K562 (cell line): ENCODE results near the gene RABL6. TPM values are rescaled to one million over a fixed set of nuclear protein-coding genes. Genes with fewer than 3 reads are reported as not detected.

Source experiments
- ATAC-seq: fragments of 200-7000 bp; cut with Tn5 transposase; 3 replicates; pipeline ENCODE4 v1.9.1; 2020; ENCODE audit warnings: moderate library complexity
- BruUV-seq: library from RNA; stranded (reverse); fragments of 400-500 nt; replicated peaks from 2 replicates; lab custom pipeline; 2021; lab: Mats Ljungman, UMichigan
- CTCF ChIA-PET: fragments of 300-600 bp; formaldehyde crosslinking; extraction: SDS; loops from one replicate; lab custom pipeline; 2021; ENCODE audit warnings: low intra/inter-chr PET ratio; lab: Yijun Ruan, JAX
- POLR2A ChIA-PET: fragments of 300-600, 350-650 bp; sonication (Branson Sonifier 250); formaldehyde crosslinking; extraction: SDS; loops from one replicate; lab custom pipeline; 2021; ENCODE audit warnings: antibody characterized with exemption, inconsistent platforms; lab: Yijun Ruan, JAX
- DNase-seq, 4 experiments: peaks; one replicate each; pipeline versions ENCODE4 v3.0.0 to v3.0.0-alpha.2; 2011 to 2018; ENCODE audit warnings: low spot score in 3 of 4, mixed read lengths in 3 of 4; ENCODE audit errors: extremely low read depth in 1 of 4
- FAIRE-seq: peaks from 2 replicates; lab custom pipeline; 2011; peaks lifted over from hg19 to GRCh38; lab: Jason Lieb, UNC
- H2AFZ ChIP-seq: 2 replicates; pipeline ENCODE4 v1.6.0; 2011; ENCODE audit warnings: low read depth, low read length, control low read depth, inconsistent platforms
- H3K27ac ChIP-seq: fragments of 200-600 bp; 3 replicates; pipeline ENCODE4 v1.8.0; 2011; ENCODE audit warnings: low read depth, mild to moderate bottlenecking, control low read depth, inconsistent platforms, low read length, moderate library complexity, mixed read lengths; ENCODE audit errors: extremely low read depth
- H3K27me3 ChIP-seq, 2 experiments: fragments of 300-600 bp in 1 of 2; 2 replicates in 1 of 2; 3 replicates in 1 of 2; pipeline versions ENCODE4 v1.6.0 to v1.8.0; 2011; ENCODE audit warnings: inconsistent platforms in 2 of 2, low read length in 2 of 2, mild to moderate bottlenecking in 1 of 2, mixed read lengths in 1 of 2, moderate library complexity in 1 of 2; ENCODE audit not compliant: control insufficient read depth in 2 of 2, insufficient read depth in 2 of 2
- H3K36me3 ChIP-seq: fragments of 300-600 bp; 3 replicates; pipeline ENCODE4 v1.8.0; 2011; ENCODE audit warnings: mild to moderate bottlenecking, low read length, inconsistent platforms; ENCODE audit not compliant: control insufficient read depth, insufficient read depth
- H3K4me1 ChIP-seq, 2 experiments: fragments of 200-600 bp in 1 of 2; replicated peaks in 1 of 2; 2 replicates in 1 of 2; 3 replicates in 1 of 2; pipeline versions ENCODE4 v1.5.1 to v1.8.0; 2011; ENCODE audit warnings: inconsistent platforms in 2 of 2, low read length in 2 of 2, mild to moderate bottlenecking in 1 of 2, mixed read lengths in 1 of 2, moderate library complexity in 1 of 2; ENCODE audit not compliant: control insufficient read depth in 2 of 2, insufficient read depth in 2 of 2
- H3K4me2 ChIP-seq: 2 replicates; pipeline ENCODE4 v1.6.1; 2011; ENCODE audit warnings: low read length, control low read depth, inconsistent platforms, mixed read lengths; ENCODE audit not compliant: insufficient read depth
- H3K4me3 ChIP-seq: fragments of 200-600 bp; sonication (generic), shearing (Covaris generic); 2 replicates; pipeline ENCODE4 v1.5.1; 2016; ENCODE audit warnings: control low read depth, inconsistent platforms
- H3K79me2 ChIP-seq: fragments of 200-600 bp; 3 replicates; pipeline ENCODE4 v1.8.0; 2011; ENCODE audit warnings: low read length, inconsistent platforms; ENCODE audit not compliant: control insufficient read depth, insufficient read depth
- H3K9ac ChIP-seq, 2 experiments: 2 replicates each; pipeline versions ENCODE4 v1.6.0 to v1.6.1; 2011; ENCODE audit warnings: low read depth in 2 of 2, low read length in 2 of 2, control low read depth in 1 of 2, inconsistent platforms in 1 of 2, mild to moderate bottlenecking in 1 of 2, mixed read lengths in 1 of 2; ENCODE audit not compliant: insufficient read depth in 1 of 2
- H3K9me1 ChIP-seq: one replicate; pipeline ENCODE4 v1.6.0; 2011; ENCODE audit warnings: inconsistent platforms, mild to moderate bottlenecking, low read length, moderate library complexity; ENCODE audit not compliant: control insufficient read depth, insufficient read depth
- H3K9me3 ChIP-seq: replicated peaks from 2 replicates; pipeline ENCODE4 v1.5.1; 2011; ENCODE audit warnings: low read depth, low read length, inconsistent platforms; ENCODE audit not compliant: control insufficient read depth, insufficient read depth
- H4K20me1 ChIP-seq: replicated peaks from 2 replicates; pipeline ENCODE4 v1.6.1; 2011; ENCODE audit warnings: low read length, inconsistent platforms, mixed read lengths; ENCODE audit not compliant: control insufficient read depth, insufficient read depth
- ATF2 ChIP-seq: sonication (generic); formaldehyde crosslinking; IDR thresholded peaks from 2 replicates; pipeline ENCODE4 v1.8.1; 2022; ENCODE audit warnings: missing genetic modification reagents
- CHCHD3 ChIP-seq: fragments of 250-450 bp; sonication (Bioruptor Pico); IDR thresholded peaks from 2 replicates; pipeline ENCODE4 v2.1.2; 2022; ENCODE audit warnings: mild to moderate bottlenecking
- COPS2 ChIP-seq: fragments of 450-650 bp; conservative IDR thresholded peaks from 2 replicates; pipeline ENCODE4 v1.6.1; 2016; ENCODE audit warnings: mild to moderate bottlenecking, moderate library complexity
- FIP1L1 ChIP-seq: fragments of 200-400 bp; formaldehyde crosslinking; IDR thresholded peaks from 2 replicates; pipeline ENCODE4 v1.6.1; 2018; ENCODE audit warnings: mild to moderate bottlenecking, low read depth, low read length; ENCODE audit not compliant: poor library complexity, severe bottlenecking
- PATZ1 ChIP-seq: fragments of 250-450 bp; sonication (Bioruptor Pico); IDR thresholded peaks from 2 replicates; pipeline ENCODE4 v1.5.0; 2020; ENCODE audit warnings: mild to moderate bottlenecking, borderline replicate concordance
- POLR2G ChIP-seq: fragments of 200-400 bp; formaldehyde crosslinking; IDR thresholded peaks from 2 replicates; pipeline ENCODE4 v1.6.1; 2017; ENCODE audit warnings: low read depth, mild to moderate bottlenecking, antibody characterized with exemption, low read length, moderate library complexity
- POLR2H ChIP-seq: IDR thresholded peaks from 2 replicates; pipeline ENCODE4 v1.6.1; 2016; ENCODE audit warnings: missing genetic modification characterization, low read depth, mild to moderate bottlenecking, control low read depth, missing compliant biosample characterization, moderate library complexity
- PYGO2 ChIP-seq: fragments of 450-650 bp; IDR thresholded peaks from 2 replicates; pipeline ENCODE4 v1.6.1; 2016; ENCODE audit warnings: mild to moderate bottlenecking, missing genetic modification characterization, moderate library complexity, missing compliant biosample characterization
- RBFOX2 ChIP-seq: fragments of 200-400 bp; formaldehyde crosslinking; IDR thresholded peaks from 2 replicates; pipeline ENCODE4 v1.6.1; 2017; ENCODE audit warnings: low read depth, mild to moderate bottlenecking, low read length, moderate library complexity
- TEAD4 ChIP-seq, 2 experiments: sonication (generic) in 1 of 2; formaldehyde crosslinking in 1 of 2; IDR thresholded peaks; 2 replicates each; pipeline versions ENCODE4 v1.6.1 to v1.8.0; 2012 to 2022; ENCODE audit warnings: borderline replicate concordance in 1 of 2, inconsistent platforms in 1 of 2, low read length in 1 of 2, mild to moderate bottlenecking in 1 of 2, missing genetic modification reagents in 1 of 2
- ZBTB33 ChIP-seq: sonication (generic); formaldehyde crosslinking; IDR thresholded peaks from 2 replicates; pipeline ENCODE4 v1.8.1; 2023; ENCODE audit warnings: mild to moderate bottlenecking, missing genetic modification reagents
- ZNF398 ChIP-seq: fragments of 250-450 bp; sonication (Bioruptor Pico); IDR thresholded peaks from 2 replicates; pipeline ENCODE4 v1.8.0; 2021; ENCODE audit warnings: moderate library complexity, mild to moderate bottlenecking, inconsistent platforms
- WGBS: fragments of 100-300 bp; shearing (Covaris generic); methylation state at CpG from one replicate; pipeline ENCODE4 v1.1.6; 2016; ENCODE audit warnings: low coverage, mixed read lengths; ENCODE audit not compliant: insufficient coverage; ENCODE audit errors: missing lambda C conversion rate; 5-methylcytosine and 5-hydroxymethylcytosine counted together
- in situ Hi-C: fragments of 300-500 bp; cut with MboI; formaldehyde crosslinking; loops from 4 replicates; pipeline ENCODE4 v1.15.0; 2018; ENCODE audit warnings: inconsistent platforms, mixed read lengths
- intact Hi-C: fragments of 100-400 bp; cut with micrococcal nuclease; formaldehyde crosslinking; loops from 2 replicates; pipeline ENCODE4 v1.14.2; 2022
- polyA plus RNA-seq, 8 experiments: library from polyadenylated mRNA; depleted of rRNA in 4 of 8; stranded (reverse) in 5 of 8; unstranded in 3 of 8; fragments of >200 nt; fragmentation: Nextera tagmentation in 2 of 8; fragmentation: Illumina TruSeq in 1 of 8; extraction: Ambion mirVana in 2 of 8; extraction: Trizol in 1 of 8; gene quantifications; 2 replicates each; pipeline versions ENCODE4 v1.2.1 to v1.2.3, GENCODE V29; 2011 to 2014; ENCODE audit warnings: inconsistent platforms in 1 of 8, missing spikeins in 1 of 8
- total RNA-seq, 7 experiments: library from RNA; depleted of rRNA in 6 of 7; stranded (reverse); fragments of >200 nt in 6 of 7; fragmentation: Illumina TruSeq in 2 of 7; extraction: Trizol in 2 of 7; gene quantifications; 2 replicates each; pipeline versions ENCODE4 v1.2.1 to v1.2.3, GENCODE V29; 2011 to 2021; ENCODE audit warnings: low replicate concordance in 1 of 7

RABL6 gene
- total and polyA plus RNA-seq, 9 of the 15 experiments (the other 6 are each of a cell fraction or from before 2014, with no cell fraction given): 5.6 to 181 (median 84.5) TPM

DNA sequence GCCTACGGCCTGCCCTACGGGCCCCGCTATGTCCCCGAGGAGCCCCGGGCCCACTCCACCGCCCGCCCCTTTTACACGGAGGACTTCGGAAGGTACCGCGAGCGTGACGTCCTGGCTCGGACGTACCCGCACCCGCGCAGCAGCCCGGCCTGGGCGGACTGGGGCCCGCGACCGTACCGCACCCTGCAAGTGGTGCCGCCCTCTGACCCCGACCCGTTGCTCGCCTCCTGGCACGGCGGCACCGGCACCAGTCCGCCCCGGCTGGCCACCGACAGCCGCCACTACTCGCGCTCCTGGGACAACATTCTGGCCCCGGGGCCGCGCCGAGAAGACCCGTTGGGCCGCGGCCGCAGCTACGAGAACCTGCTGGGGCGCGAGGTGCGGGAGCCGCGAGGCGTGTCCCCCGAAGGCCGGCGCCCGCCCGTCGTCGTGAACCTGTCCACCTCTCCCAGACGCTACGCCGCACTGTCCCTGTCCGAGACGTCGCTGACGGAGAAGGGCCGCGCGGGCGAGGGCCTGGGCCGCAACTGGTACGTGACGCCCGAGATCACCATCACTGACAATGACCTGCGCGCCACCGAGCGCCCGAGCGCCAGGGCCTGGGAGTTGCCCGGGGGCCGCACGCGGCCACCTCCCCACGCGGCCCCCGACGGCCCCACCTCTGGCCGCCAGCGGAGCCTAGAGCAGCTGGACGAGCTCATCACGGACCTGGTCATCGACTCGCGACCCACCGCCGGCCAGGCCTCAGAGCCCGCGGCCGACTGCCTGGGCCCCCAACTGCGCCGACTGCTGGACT lies 37.9 kb downstream of the RABL6 start:
- ChIA-PET POLR2A (interaction anchor here (0.6 kb wide), 1 partner anchor 18 kb away, joined by 3 read pairs; no protein-coding TSS in a partner anchor), CTCF (no interaction called here)
- BruUV-seq: no TSS peak
- no peak for FAIRE-seq
- no peaks in the 10 kb centered on the region for H3K9me3 ChIP-seq
- no peaks in the 10 kb centered on the region for H3K9me1 ChIP-seq
- no peak overlapping the region for H2AFZ ChIP-seq
- H3K36me3 ChIP-seq: peaks cover 11% of the 10 kb centered on the region; the same call in 1 of the 3 replicates
- 95% methylated on average over 18 of the region's 102 CpGs for WGBS
- H3K9ac ChIP-seq: no peak overlapping the region
- TF ChIP-seq PATZ1 (no peak), ZNF398 (no peak), COPS2 (no peak), FIP1L1 (peak; percentile 23), TEAD4 (IDR thresholded peaks at IDR 0.05; ENCODE audit: low read length) (no peak), TEAD4 (CRISPR knock-in tag; IDR thresholded peaks at IDR 0.05; ENCODE audit: borderline replicate concordance) (no peak), CHCHD3 (CRISPR knock-in tag) (no peak), POLR2G (peak; percentile 73), PYGO2 (no peak), POLR2H (tag) (no peak), ZBTB33 (CRISPR knock-in tag) (peak; percentile 96), ATF2 (CRISPR knock-in tag) (no peak), RBFOX2 (peak; percentile 48; the same call in 1 of the 2 replicates)
- H3K27ac ChIP-seq: no peak overlapping the region
- no peak overlapping the region for H3K4me2 ChIP-seq
- DNase-seq: no peak
- peaks cover 17% of the 10 kb centered on the region for H4K20me1 ChIP-seq
- in situ Hi-C loops (no loop called here), intact Hi-C loops (loop anchor here (5.0 kb wide), 1 partner anchor 97 kb away; the partner anchor contains the start of gene FBXW5)
- H3K4me1 ChIP-seq: peaks cover 13 to 85% of the 10 kb centered on the region in 2 experiments; a peak in 4 of 5 replicates
- H3K4me3 ChIP-seq: no peak overlapping the region
- H3K79me2 ChIP-seq: peaks cover 23% of the 10 kb centered on the region
- ATAC-seq: no peak
- H3K27me3 ChIP-seq: no peaks in the 10 kb centered on the region
